ENCODE measurements around the gene TRIM15. TPM values are rescaled to one million over a fixed set of nuclear protein-coding genes. Genes with fewer than 3 reads are reported as not detected.
"Not testable (repeated sequence)": the region's sequence is repeated elsewhere in the genome, so short reads cannot be mapped to it uniquely, and the experiment has no call there.

The TRIM15 gene
- total and polyA plus RNA-seq, 2 donors: not detected

GRCh38 chr6:30206799-30207618 is 43.7 kb downstream of the TRIM15 start:
- Histone ChIP-seq H3K4me3 (ENCODE audit: low read depth, low read length) (no peak overlapping the region), H3K36me3 (ENCODE audit: insufficient read depth) (no peaks in the 10 kb centered on the region), H3K4me1 (ENCODE audit: insufficient read depth) (peaks cover 1% of the 10 kb centered on the region), H3K27ac (ENCODE audit: low read depth) (no peak overlapping the region)
- DNase-seq (ENCODE audit: extremely low spot score): no peak
- 43% methylated on average over 11 of the region's 11 CpGs for WGBS

- Histone ChIP-seq H3K4me1 (ENCODE audit: insufficient read depth) (peaks cover 1% of the 10 kb centered on the region), H3K4me3 (ENCODE audit: low read depth, low read length) (no peak overlapping the region), H3K27ac (ENCODE audit: low read depth) (no peak overlapping the region), H3K36me3 (ENCODE audit: insufficient read depth) (no peaks in the 10 kb centered on the region)
- 57% methylated on average over 4 of the region's 4 CpGs for WGBS
- DNase-seq (ENCODE audit: extremely low spot score): no peak
Observed at GRCh38 chr6:30207619-30208295, 44.4 kb downstream of the TRIM15 start.

GRCh38 chr6:30211306-30211705 is 48.0 kb downstream of the TRIM15 start:
- H3K27ac ChIP-seq (ENCODE audit: low read depth): no peak overlapping the region
- DNase-seq (ENCODE audit: extremely low spot score): no peak
- H3K36me3 ChIP-seq (ENCODE audit: insufficient read depth): no peaks in the 10 kb centered on the region
- no peak overlapping the region for H3K4me3 ChIP-seq (ENCODE audit: low read depth, low read length)
- 44% methylated on average over 2 of the region's 2 CpGs for WGBS
- H3K4me1 ChIP-seq (ENCODE audit: insufficient read depth): peaks cover 1% of the 10 kb centered on the region

- H3K27ac ChIP-seq (ENCODE audit: low read depth): no peak overlapping the region
- peaks cover 1% of the 10 kb centered on the region for H3K4me1 ChIP-seq (ENCODE audit: insufficient read depth)
- no peak overlapping the region for H3K4me3 ChIP-seq (ENCODE audit: low read depth, low read length)
- WGBS: 43% methylated on average over 3 of the region's 3 CpGs
- no peak for DNase-seq (ENCODE audit: extremely low spot score)
- no peaks in the 10 kb centered on the region for H3K36me3 ChIP-seq (ENCODE audit: insufficient read depth)
Observed at GRCh38 chr6:30211899-30212298, 48.6 kb downstream of the TRIM15 start.

GRCh38 chr6:30212865-30213666 is 49.7 kb downstream of the TRIM15 start, which contains the start of gene TRIM26:
Gene TRIM26, minus strand, starts transcription at chr6:30213406. Its CDS starts 14,303 bp downstream, at chr6:30199103.
- Histone ChIP-seq H3K36me3 (ENCODE audit: insufficient read depth) (no peaks in the 10 kb centered on the region), H3K4me1 (ENCODE audit: insufficient read depth) (peaks cover 1% of the 10 kb centered on the region), H3K4me3 (ENCODE audit: low read depth, low read length) (peak within 1 kb of the TSS; percentile 79), H3K27ac (ENCODE audit: low read depth) (peak within 1 kb of the TSS; percentile 95)
- DNase-seq (ENCODE audit: extremely low spot score): peak; percentile 96
- WGBS: under 1% methylated on average over 59 of the region's 59 CpGs

GRCh38 chr6:30213667-30213956 is 50.3 kb downstream of the TRIM15 start:
- Histone ChIP-seq H3K36me3 (ENCODE audit: insufficient read depth) (no peaks in the 10 kb centered on the region), H3K4me3 (ENCODE audit: low read depth, low read length) (peak overlapping the region; percentile 49), H3K27ac (ENCODE audit: low read depth) (peak overlapping the region; percentile 93), H3K4me1 (ENCODE audit: insufficient read depth) (peaks cover 1% of the 10 kb centered on the region)
- DNase-seq (ENCODE audit: extremely low spot score): no peak
- WGBS: under 1% methylated on average over 12 of the region's 12 CpGs

- Histone ChIP-seq H3K4me3 (ENCODE audit: low read depth, low read length) (peak overlapping the region; percentile 49), H3K36me3 (ENCODE audit: insufficient read depth) (no peaks in the 10 kb centered on the region), H3K27ac (ENCODE audit: low read depth) (peak overlapping the region; percentile 93), H3K4me1 (ENCODE audit: insufficient read depth) (peaks cover 1% of the 10 kb centered on the region)
- DNase-seq (ENCODE audit: extremely low spot score): peak; percentile 31
- under 1% methylated on average over 45 of the region's 45 CpGs for WGBS
Observed at GRCh38 chr6:30213957-30214656, 50.8 kb downstream of the TRIM15 start.

- 70% methylated on average over 14 of the region's 14 CpGs for WGBS
- Histone ChIP-seq H3K4me3 (ENCODE audit: low read depth, low read length) (peak overlapping the region; percentile 49), H3K36me3 (ENCODE audit: insufficient read depth) (no peaks in the 10 kb centered on the region), H3K4me1 (ENCODE audit: insufficient read depth) (peaks cover 1% of the 10 kb centered on the region), H3K27ac (ENCODE audit: low read depth) (no peak overlapping the region)
- no peak for DNase-seq (ENCODE audit: extremely low spot score)
Observed at GRCh38 chr6:30214657-30214982, 51.3 kb downstream of the TRIM15 start.

- peaks cover 1% of the 10 kb centered on the region for H3K4me1 ChIP-seq (ENCODE audit: insufficient read depth)
- DNase-seq (ENCODE audit: extremely low spot score): no peak
- 59% methylated on average over 3 of the region's 3 CpGs for WGBS
- H3K36me3 ChIP-seq (ENCODE audit: insufficient read depth): no peaks in the 10 kb centered on the region
- H3K27ac ChIP-seq (ENCODE audit: low read depth): no peak overlapping the region
- H3K4me3 ChIP-seq (ENCODE audit: low read depth, low read length): no peak overlapping the region
Observed at GRCh38 chr6:30216096-30216495, 52.8 kb downstream of the TRIM15 start.

- H3K27ac ChIP-seq (ENCODE audit: low read depth): no peak overlapping the region
- WGBS: 0% methylated on average over 1 of the region's 1 CpG
- no peak overlapping the region for H3K4me3 ChIP-seq (ENCODE audit: low read depth, low read length)
- peak; percentile 33 for DNase-seq (ENCODE audit: extremely low spot score)
- no peaks in the 10 kb centered on the region for H3K36me3 ChIP-seq (ENCODE audit: insufficient read depth)
- H3K4me1 ChIP-seq (ENCODE audit: insufficient read depth): no peaks in the 10 kb centered on the region
Observed at GRCh38 chr6:30219244-30219643, 55.9 kb downstream of the TRIM15 start.

- H3K4me3 ChIP-seq (ENCODE audit: low read depth, low read length); DNase-seq (ENCODE audit: extremely low spot score); H3K27ac ChIP-seq (ENCODE audit: low read depth); H3K4me1 ChIP-seq (ENCODE audit: insufficient read depth); H3K36me3 ChIP-seq (ENCODE audit: insufficient read depth): not testable (repeated sequence)
- WGBS: 70% methylated on average over 6 of the region's 6 CpGs
Observed at GRCh38 chr6:30221395-30221794, 58.0 kb downstream of the TRIM15 start.

GRCh38 chr6:30221956-30222355 is 58.6 kb downstream of the TRIM15 start:
- DNase-seq (ENCODE audit: extremely low spot score); H3K36me3 ChIP-seq (ENCODE audit: insufficient read depth); H3K27ac ChIP-seq (ENCODE audit: low read depth); H3K4me3 ChIP-seq (ENCODE audit: low read depth, low read length); H3K4me1 ChIP-seq (ENCODE audit: insufficient read depth): not testable (repeated sequence)
- WGBS: 95% methylated on average over 23 of the region's 23 CpGs
